Upper lobe of left lung (tissue), 6 donors: Measurements from ENCODE around the gene UBASH3B. TPM values are rescaled to one million over a fixed set of nuclear protein-coding genes. Genes with fewer than 3 reads are reported as not detected.

ENCODE experiments used
- ATAC-seq, 2 donors: fragments of 200-7000 bp; cut with Tn5 transposase; one replicate each; pipeline ENCODE4 v1.9.1; 2022; ENCODE audit warnings: mild to moderate bottlenecking in 2 of 2, moderate library complexity in 2 of 2; ENCODE audit not compliant: low FRiP score in 2 of 2
- DNase-seq, 2 donors: peaks; one replicate each; pipeline ENCODE4 v3.0.0-alpha.2; 2019 to 2020
- H3K27ac ChIP-seq, 4 donors: fragments of 200-600 bp; sonication (generic); one replicate each; pipeline ENCODE4 v1.5.1; 2016 to 2019
- H3K27me3 ChIP-seq, 4 donors: fragments of 200-600 bp; sonication (generic); one replicate each; pipeline ENCODE4 v1.5.1; 2017 to 2019
- H3K36me3 ChIP-seq, 4 donors: fragments of 200-600 bp; sonication (generic); one replicate each; pipeline ENCODE4 v1.5.1; 2016 to 2019
- H3K4me1 ChIP-seq, 4 donors: fragments of 200-600 bp; sonication (generic); one replicate each; pipeline ENCODE4 v1.5.1; 2018 to 2019
- H3K4me3 ChIP-seq, 4 donors: fragments of 200-600 bp; sonication (generic); one replicate each; pipeline ENCODE4 v1.5.1; 2017 to 2019; ENCODE audit warnings: mild to moderate bottlenecking in 2 of 4, moderate library complexity in 1 of 4
- H3K9me3 ChIP-seq, 4 donors: fragments of 200-600 bp; sonication (generic); one replicate each; pipeline ENCODE4 v1.5.1; 2018 to 2019
- EP300 ChIP-seq, 4 donors: sonication (generic); formaldehyde crosslinking; IDR thresholded peaks; one replicate each; pipeline ENCODE4 v1.5.1; 2017; ENCODE audit warnings: antibody characterized with exemption in 4 of 4, control low read depth in 2 of 4
- POLR2A ChIP-seq, 4 donors: fragments of 450-650 bp; IDR thresholded peaks; one replicate each; pipeline ENCODE4 v1.5.1; 2016 to 2017; ENCODE audit warnings: antibody characterized with exemption in 4 of 4, mild to moderate bottlenecking in 2 of 4
- POLR2AphosphoS5 ChIP-seq, 2 donors: sonication (generic); formaldehyde crosslinking; IDR thresholded peaks; one replicate each; pipeline ENCODE4 v1.5.1; 2017; ENCODE audit warnings: antibody characterized with exemption in 2 of 2
- WGBS, 2 donors: methylation state at CpG; one replicate each; pipeline ENCODE4 v1.1.5; 2017 to 2018; 5-methylcytosine and 5-hydroxymethylcytosine counted together
- total RNA-seq, 6 donors: library from RNA; depleted of rRNA in 4 of 6; stranded (reverse); fragments of >200 nt in 4 of 6; gene quantifications; one replicate each; pipeline versions ENCODE4 v1.1.0 to v1.2.1, GENCODE V29; 2016 to 2021
- TF ChIP-seq, protein P1 (sequence below), 6 experiments: fragments of 450-650 bp in 4 of 6; fragments of 200-600 bp in 2 of 6; sonication (generic) in 2 of 6; IDR thresholded peaks; one replicate each; pipeline ENCODE4 v1.5.1; 2016 to 2019; ENCODE audit warnings: antibody characterized with exemption in 6 of 6
- donor health status: DM: no; HTN: no; CAD: no; lungs with moderate emphysema.
- donor health status: DM: no; HTN: yes; CAD: no; lungs with severe emphysema.

The UBASH3B gene
- total RNA-seq, 6 donors from 2014 or later: 24.0 to 54.2 (median 40.4) TPM

DNA sequence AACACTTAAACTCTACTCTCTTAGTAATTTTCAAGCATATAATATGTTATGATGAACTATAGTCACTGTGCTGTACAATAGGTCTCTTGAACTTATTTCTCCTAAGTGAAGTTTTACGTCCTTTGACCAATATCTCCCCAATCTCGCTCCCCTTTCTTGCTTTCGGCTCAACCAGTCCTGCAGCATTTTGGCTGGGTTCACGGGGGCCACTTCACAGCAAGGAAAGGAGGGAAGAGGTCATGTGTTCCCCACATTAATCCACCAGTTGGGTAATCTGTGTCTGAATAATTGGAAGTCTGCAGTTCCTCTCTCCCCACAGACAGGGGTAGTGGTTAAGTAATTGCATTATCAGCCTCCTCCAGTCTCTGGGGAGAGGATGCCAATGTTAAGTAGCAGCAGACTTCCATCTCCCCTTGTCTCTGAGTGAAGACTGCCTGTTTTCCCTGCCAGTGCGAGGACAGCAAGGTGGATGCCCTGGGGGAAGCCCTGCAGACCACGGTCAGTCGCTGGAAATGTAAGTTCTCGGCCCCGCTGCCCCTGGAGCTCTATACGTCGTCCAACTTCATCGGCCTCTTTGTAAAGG, 123.6 kb downstream of the UBASH3B start:
- DNase-seq (no peak), ATAC-seq (peak in 1 of 2 donors; percentile 3)
- H3K27me3 ChIP-seq: no peaks in the 10 kb centered on the region
- peak overlapping the region in 2 of 4 donors; percentile 46 to 54 for H3K27ac ChIP-seq
- no peaks in the 10 kb centered on the region for H3K9me3 ChIP-seq
- H3K4me1 ChIP-seq: peaks cover 0 to 22% (median 8%) of the 10 kb centered on the region in 4 donors
- whole genome bisulfite sequencing, 2 donors: 62 to 68% methylated on average over 11 to 12 of the region's 12 CpGs
- TF ChIP-seq POLR2A (IDR thresholded peaks at IDR 0.05): peak in 1 of 4 donors; percentile 49
- TF ChIP-seq, protein P1, sequence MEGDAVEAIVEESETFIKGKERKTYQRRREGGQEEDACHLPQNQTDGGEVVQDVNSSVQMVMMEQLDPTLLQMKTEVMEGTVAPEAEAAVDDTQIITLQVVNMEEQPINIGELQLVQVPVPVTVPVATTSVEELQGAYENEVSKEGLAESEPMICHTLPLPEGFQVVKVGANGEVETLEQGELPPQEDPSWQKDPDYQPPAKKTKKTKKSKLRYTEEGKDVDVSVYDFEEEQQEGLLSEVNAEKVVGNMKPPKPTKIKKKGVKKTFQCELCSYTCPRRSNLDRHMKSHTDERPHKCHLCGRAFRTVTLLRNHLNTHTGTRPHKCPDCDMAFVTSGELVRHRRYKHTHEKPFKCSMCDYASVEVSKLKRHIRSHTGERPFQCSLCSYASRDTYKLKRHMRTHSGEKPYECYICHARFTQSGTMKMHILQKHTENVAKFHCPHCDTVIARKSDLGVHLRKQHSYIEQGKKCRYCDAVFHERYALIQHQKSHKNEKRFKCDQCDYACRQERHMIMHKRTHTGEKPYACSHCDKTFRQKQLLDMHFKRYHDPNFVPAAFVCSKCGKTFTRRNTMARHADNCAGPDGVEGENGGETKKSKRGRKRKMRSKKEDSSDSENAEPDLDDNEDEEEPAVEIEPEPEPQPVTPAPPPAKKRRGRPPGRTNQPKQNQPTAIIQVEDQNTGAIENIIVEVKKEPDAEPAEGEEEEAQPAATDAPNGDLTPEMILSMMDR (IDR thresholded peaks at IDR 0.05): no peak
- no peak for TF ChIP-seq POLR2AphosphoS5 (IDR thresholded peaks at IDR 0.05)
- TF ChIP-seq EP300 (IDR thresholded peaks at IDR 0.05): no peak
- H3K36me3 ChIP-seq: peaks cover 0 to 13% (median 5%) of the 10 kb centered on the region in 4 donors
- H3K4me3 ChIP-seq: peak overlapping the region in 2 of 4 donors; percentile 14 to 22

DNA sequence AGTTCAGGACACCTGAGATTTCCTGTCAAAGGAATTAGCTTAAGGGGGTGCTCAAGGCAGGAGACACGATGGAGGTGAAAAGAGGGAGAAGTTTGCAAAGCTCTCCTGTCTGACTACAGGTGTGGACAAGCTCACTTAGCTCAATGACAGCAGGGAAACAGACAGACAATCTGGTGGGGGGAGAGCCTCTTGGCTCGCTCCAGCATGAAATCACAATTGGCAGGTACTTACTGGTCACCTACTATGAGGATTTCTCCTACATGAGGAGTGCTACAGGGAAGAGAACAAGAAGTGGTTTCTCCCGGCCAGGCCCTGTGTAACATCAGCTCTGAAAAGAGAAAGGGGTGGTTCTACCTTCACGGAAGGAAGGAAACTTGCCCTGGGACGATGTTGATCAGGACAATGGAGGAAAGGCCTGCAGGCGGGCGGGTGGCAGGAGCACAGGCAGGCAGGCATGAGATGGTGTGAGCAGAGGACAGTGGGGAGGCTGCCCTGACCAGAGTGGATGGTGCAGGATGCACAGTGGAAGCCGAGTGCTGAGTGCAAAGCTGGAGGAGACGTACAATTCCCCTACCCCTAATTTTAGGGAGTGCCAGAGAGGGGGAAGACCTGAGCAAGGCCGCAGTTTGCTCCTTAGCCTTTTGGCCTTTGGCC, 124.9 kb downstream of the UBASH3B start:
- Histone ChIP-seq H3K9me3 (no peaks in the 10 kb centered on the region), H3K27me3 (no peaks in the 10 kb centered on the region), H3K4me1 (peaks cover 0 to 22% (median 8%) of the 10 kb centered on the region in 4 donors), H3K36me3 (peaks cover 0 to 13% (median 5%) of the 10 kb centered on the region in 4 donors), H3K4me3 (peak overlapping the region in 2 of 4 donors; percentile 12 to 14), H3K27ac (peak overlapping the region in 2 of 4 donors; percentile 51 to 54)
- peak in 1 of 2 donors; percentile 27 for DNase-seq
- 79 to 86% methylated on average over 10 of the region's 10 CpGs for WGBS, 2 donors
- no peak for TF ChIP-seq POLR2AphosphoS5 (IDR thresholded peaks at IDR 0.05)
- TF ChIP-seq EP300 (IDR thresholded peaks at IDR 0.05): no peak
- no peak for TF ChIP-seq POLR2A (IDR thresholded peaks at IDR 0.05)
- TF ChIP-seq, protein P1 (IDR thresholded peaks at IDR 0.05): no peak
- no peak for ATAC-seq

DNA sequence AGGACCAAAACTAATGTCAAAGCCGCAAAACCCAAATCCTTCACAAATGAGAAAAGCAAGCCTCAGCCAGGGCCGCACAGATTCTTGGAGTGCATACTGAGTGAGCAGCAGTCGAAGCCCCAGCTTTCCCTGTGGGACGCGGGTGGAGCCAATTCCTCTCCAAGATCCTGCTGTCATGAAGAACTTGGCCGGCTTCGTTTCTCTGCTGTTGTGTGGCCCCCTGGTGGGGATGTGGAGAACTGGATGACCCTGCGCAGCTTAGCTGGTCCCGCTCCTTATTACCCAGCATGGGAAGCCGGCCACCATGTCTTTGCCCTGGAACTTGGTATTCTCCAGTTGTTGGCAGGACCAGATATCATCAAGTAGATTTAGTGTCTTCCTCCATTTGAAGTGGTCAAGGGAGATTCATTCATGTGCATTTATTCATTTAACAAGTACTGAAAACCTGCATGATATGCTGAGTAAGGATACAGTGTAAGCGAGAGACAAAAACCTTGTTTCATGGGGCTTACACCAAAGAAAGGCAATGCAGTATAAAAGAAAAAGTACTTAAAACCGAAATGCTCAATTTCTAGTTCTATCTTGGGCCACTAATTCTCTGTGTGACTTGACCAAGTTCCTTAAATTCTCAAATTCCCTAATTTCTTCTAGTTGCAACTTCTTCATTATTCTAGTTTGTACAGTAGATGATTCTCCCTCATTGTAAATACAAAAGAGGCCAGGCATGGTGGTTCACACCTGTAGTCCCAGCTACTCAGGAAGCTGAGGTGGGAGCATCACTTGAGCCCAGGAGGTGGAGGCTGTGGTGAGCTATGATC, 126.1 kb downstream of the UBASH3B start:
- H3K27me3 ChIP-seq: no peaks in the 10 kb centered on the region
- peak overlapping the region in 2 of 4 donors; percentile 51 to 54 for H3K27ac ChIP-seq
- peaks cover 0 to 22% (median 8%) of the 10 kb centered on the region in 4 donors for H3K4me1 ChIP-seq
- peak overlapping the region in 1 of 4 donors; percentile 5 for H3K4me3 ChIP-seq
- no peaks in the 10 kb centered on the region for H3K9me3 ChIP-seq
- TF ChIP-seq POLR2A (IDR thresholded peaks at IDR 0.05) (no peak), EP300 (IDR thresholded peaks at IDR 0.05) (no peak)
- TF ChIP-seq, protein P1 (IDR thresholded peaks at IDR 0.05): peak; percentile 92 to 95 (median 92)
- 20 to 21% methylated on average over 11 to 12 of the region's 12 CpGs for WGBS, 2 donors
- peak; percentile 91 to 94 for ATAC-seq
- DNase-seq: peak in 1 of 2 donors; percentile 90
- H3K36me3 ChIP-seq: peaks cover 0 to 14% (median 6%) of the 10 kb centered on the region in 4 donors

DNA sequence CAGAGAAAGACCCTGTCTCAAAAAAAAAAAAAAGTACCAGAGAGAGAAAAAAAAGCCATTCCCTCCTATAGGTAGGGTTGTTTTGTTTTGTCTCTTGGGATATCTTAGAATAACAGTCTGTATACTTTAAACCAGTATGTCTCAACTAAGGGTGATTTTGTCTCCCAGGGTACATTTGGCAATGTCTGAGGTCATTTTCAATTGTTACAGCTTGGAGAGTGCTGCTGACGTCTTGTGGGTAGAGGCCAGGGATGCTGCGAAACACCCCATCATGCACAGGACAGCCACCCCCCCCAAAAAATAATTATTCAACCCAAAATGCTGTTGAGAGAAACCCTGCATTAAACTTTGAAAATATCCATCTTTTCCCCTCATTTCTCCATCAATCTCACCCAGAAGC, 126.7 kb downstream of the UBASH3B start:
- Histone ChIP-seq H3K4me3 (no peak overlapping the region), H3K4me1 (peaks cover 0 to 20% (median 7%) of the 10 kb centered on the region in 4 donors), H3K36me3 (peaks cover 0 to 14% (median 6%) of the 10 kb centered on the region in 4 donors), H3K27ac (peak overlapping the region in 1 of 4 donors; percentile 54), H3K27me3 (no peaks in the 10 kb centered on the region), H3K9me3 (no peaks in the 10 kb centered on the region)
- TF ChIP-seq POLR2A (IDR thresholded peaks at IDR 0.05) (no peak), EP300 (IDR thresholded peaks at IDR 0.05) (peak in 1 of 4 donors; percentile 59), POLR2AphosphoS5 (IDR thresholded peaks at IDR 0.05) (no peak)
- TF ChIP-seq, protein P1 (IDR thresholded peaks at IDR 0.05): no peak
- DNase-seq (no peak), ATAC-seq (peak in 1 of 2 donors; percentile 5)
- WGBS, 2 donors: 65 to 92% methylated on average over 2 of the region's 2 CpGs
